Right ventricle myocardium inferior (tissue), 1 donor: ENCODE data around the gene IL17C. TPM values are rescaled to one million over a fixed set of nuclear protein-coding genes. Genes with fewer than 3 reads are reported as not detected.

Source experiments
- ATAC-seq: fragments of 200-7000 bp; cut with Tn5 transposase; one replicate; pipeline ENCODE4 v1.9.1; 2020; ENCODE audit warnings: mild to moderate bottlenecking, moderate library complexity
- DNase-seq: peaks from one replicate; pipeline ENCODE4 v3.0.0; 2021; ENCODE audit errors: missing footprints
- intact Hi-C: fragments of 100-400 bp; cut with DNase I; formaldehyde crosslinking; loops from one replicate; pipeline ENCODE4 v1.11.0; 2022
- total RNA-seq: library from RNA; stranded (reverse); fragmentation: NEBNext Ultra II Directional; extraction: Animal tissue kit (Norgen Biotek cat#: 25700); gene quantifications from one replicate; pipeline ENCODE4 v1.2.1, GENCODE V29; 2021
- donor health status: DM: no; HTN: yes; CAD: no; lungs with severe emphysema.

IL17C gene
- total RNA-seq, 1 donor from 2014 or later: not detected

GRCh38 chr16:88619859-88620815 lies 18.2 kb upstream of the IL17C start:
- intact Hi-C loops: no loop called here
- DNase-seq (no peak), ATAC-seq (no peak)

GRCh38 chr16:88622125-88622524 lies 16.2 kb upstream of the IL17C start:
- no peak for DNase-seq
- ATAC-seq: no peak
- intact Hi-C loops: no loop called here

GRCh38 chr16:88622866-88623265 lies 15.5 kb upstream of the IL17C start:
- intact Hi-C loops: no loop called here
- ATAC-seq (no peak), DNase-seq (no peak)

GRCh38 chr16:88623858-88624257 lies 14.5 kb upstream of the IL17C start:
- no peak for ATAC-seq

GRCh38 chr16:88624481-88624880 lies 13.9 kb upstream of the IL17C start:
- DNase-seq (no peak), ATAC-seq (no peak)
- intact Hi-C loops: no loop called here

More at GRCh38 chr16:88623858-88624257, 14.5 kb upstream of the IL17C start:
- no peak for DNase-seq
- intact Hi-C loops: no loop called here

DNA sequence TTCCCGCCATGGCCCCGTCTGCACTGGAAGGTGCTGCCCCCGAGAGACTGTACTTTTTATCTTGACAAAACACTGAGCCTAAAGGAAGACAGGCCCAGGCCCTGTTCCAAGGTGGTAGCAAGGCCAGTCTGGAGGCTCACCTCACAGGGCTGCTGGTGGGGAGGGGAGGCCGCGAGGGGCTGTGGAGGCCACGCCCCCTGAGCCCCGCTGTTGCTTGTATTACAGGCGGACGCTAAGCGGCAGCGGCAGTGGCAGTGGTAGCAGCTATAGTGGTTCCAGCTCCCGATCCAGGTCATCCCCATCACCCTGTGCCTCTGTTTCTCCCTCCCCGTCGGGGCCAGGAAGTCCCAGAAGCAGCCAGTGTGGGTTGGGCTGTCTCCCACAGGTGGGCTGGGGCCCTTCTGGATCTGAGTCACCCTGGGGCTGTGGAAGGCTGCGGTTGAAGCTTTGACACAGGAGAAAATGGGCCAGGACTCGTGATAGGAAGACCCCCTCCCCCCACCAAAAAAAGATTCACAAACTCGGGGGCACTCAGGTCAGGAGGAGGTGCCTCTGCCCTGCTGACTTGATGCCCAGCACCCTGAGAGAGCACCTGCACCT lies 13.3 kb upstream of the IL17C start:
- intact Hi-C loops: no loop called here
- ATAC-seq: no peak
- no peak for DNase-seq

DNA sequence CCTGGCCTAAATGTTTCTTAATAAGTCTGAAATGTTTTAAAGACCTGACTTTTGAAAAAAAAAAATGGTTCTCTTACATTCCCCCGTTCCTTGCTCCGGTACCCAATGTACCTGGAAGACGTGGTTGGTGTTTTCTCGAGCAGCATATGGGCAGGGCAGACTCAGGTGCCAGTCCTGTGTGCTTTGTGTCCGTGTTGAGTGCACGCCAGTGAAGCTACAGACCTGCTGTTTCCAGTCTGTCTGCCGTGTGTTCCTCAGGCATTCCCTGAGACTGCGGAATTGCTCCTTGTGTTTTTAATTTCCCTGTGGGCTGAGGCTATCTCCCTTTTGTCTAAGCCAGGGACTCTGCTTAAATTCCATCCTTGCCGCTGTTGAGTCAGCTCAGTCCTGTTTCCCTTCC lies 11.7 kb upstream of the IL17C start:
- intact Hi-C loops: no loop called here
- no peak for DNase-seq
- ATAC-seq: no peak

GRCh38 chr16:88627531-88628411 lies 10.6 kb upstream of the IL17C start:
- intact Hi-C loops: no loop called here
- DNase-seq: no peak
- no peak for ATAC-seq

DNA sequence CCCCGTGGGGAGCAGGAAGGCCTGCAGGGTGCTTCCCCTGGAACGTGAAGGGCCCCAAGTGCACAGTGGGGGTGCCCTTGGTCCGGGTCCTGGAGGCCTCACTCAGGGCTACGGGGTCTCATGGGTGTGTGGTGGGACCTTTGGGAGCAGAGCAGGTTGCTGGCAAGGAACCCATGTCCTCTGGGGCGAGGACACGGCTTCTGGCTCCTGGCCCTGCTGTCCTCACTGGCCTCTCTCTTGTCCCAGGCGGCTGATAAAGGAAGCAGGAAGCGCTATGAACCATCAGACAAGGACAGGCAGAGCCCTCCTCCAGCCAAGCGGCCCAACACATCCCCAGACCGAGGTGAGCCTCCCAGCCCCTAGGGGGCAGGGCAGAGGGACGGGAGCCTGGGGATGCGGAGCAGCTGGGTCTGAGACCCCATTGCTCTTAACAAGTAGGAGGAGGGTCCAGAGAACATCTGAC lies 9.8 kb upstream of the IL17C start:
- intact Hi-C loops: no loop called here
- DNase-seq (peak; percentile 79), ATAC-seq (peak; percentile 87)

GRCh38 chr16:88629835-88630234 lies 8.5 kb upstream of the IL17C start:
- intact Hi-C loops: no loop called here
- ATAC-seq: no peak
- DNase-seq: no peak

- ATAC-seq: no peak
- no peak for DNase-seq
- intact Hi-C loops: no loop called here
These were observed 7.9 kb upstream of the IL17C start for GRCh38 chr16:88630433-88630832.

- intact Hi-C loops: no loop called here
- ATAC-seq: no peak
- DNase-seq: no peak
These were observed 7.4 kb upstream of the IL17C start for GRCh38 chr16:88630941-88631340.

DNA sequence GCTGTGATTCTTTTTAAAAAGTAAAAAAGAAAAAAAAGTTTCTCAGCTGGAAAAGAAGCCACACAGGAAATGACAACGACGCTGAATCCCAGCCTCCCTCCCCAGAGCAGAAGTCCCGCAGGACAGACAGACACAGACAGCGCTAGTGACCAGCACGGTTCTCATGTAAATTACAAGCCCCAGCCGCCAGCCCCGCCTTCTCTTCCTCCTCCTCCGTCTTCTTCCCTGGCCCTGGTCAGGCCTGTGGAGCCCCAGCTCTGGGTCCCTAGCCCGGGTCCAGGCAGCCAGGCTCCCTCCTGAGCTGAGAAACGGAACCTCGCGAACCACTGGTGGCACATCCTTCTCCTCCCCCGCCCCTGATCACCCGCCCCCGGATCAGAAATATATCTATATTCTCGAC lies 7.0 kb upstream of the IL17C start:
- ATAC-seq (no peak), DNase-seq (no peak)
- intact Hi-C loops: no loop called here

- DNase-seq: no peak
- intact Hi-C loops: no loop called here
- no peak for ATAC-seq
These were observed 6.3 kb upstream of the IL17C start for GRCh38 chr16:88631920-88632586.

DNA sequence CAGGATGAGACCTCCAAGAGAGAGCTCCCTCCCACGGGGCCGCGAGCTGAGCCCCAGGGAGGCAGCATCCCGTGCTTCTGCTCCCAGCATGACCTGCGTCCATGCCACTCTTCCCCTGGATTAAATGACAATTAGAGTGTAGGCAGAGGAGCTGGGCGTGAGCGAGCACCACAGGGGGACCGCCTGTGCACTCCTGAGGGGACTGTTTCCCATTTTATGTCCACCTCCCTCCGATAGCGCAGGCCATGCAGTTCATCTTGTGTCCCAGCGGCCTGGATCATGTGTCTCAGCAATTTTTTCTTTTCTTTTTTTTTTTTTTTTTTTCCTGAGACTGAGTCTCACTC lies 5.8 kb upstream of the IL17C start:
- DNase-seq (no peak), ATAC-seq (no peak)
- intact Hi-C loops: no loop called here

GRCh38 chr16:88633684-88634140 lies 4.7 kb upstream of the IL17C start:
- DNase-seq (no peak), ATAC-seq (no peak)
- intact Hi-C loops: no loop called here

DNA sequence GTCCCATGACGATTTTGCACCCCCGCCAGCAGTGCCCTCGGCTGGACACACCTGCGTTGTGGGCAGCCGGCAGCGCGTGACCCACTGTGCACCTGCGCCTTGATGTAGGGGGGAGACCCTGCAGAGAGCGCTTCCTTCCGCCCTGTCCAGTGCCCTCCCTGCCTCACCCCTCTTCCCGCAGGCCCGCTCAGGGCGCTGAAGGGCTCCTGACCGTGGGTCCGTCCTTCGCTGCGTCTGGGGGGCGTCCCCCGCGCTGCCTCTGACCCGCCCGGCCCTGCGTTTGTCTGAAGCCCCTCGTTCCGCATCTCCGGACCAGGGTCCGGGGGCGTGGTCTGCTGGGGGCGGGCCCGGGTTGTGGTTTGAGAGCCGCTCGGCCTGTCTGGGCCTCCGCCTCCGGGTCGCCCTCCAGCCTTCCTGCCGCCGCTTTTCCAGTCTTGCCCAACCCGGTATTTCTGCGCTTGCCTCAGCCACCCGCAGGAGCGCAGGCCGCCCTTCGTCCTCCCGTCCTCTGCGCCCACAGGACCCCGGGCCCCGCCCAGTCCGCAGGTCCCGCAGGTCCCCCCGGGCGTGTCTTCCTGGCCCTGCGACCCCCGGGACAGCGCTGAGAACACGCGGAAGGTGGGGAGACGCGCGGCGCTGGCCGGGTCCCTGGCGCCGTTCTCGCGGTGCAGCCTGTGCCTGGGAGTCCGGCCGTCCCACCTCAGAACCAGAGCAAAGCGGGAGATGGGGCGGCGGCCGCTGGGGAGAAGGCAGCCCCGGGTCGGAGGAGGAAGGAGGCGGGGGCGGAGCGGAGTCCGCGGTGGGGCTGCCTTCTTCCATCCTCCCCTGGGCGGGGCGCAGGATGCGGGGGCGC lies 4.0 kb upstream of the IL17C start:
- peak; percentile 80 for DNase-seq
- intact Hi-C loops: no loop called here
- peak; percentile 23 for ATAC-seq
